Brain microvascular endothelial cell (primary cell): ENCODE data around the gene GSTA4.
"Not testable (repeated sequence)": the region's sequence is repeated elsewhere in the genome, so short reads cannot be mapped to it uniquely, and the experiment has no call there.

Experiments
- DNase-seq: peaks from one replicate; pipeline ENCODE4 v3.0.0-alpha.2; 2020
- H3K27ac ChIP-seq: fragments of 250-450 bp; sonication (Bioruptor Pico); 2 replicates; pipeline ENCODE4 v1.5.1; 2020; ENCODE audit warnings: mild to moderate bottlenecking, moderate library complexity
- H3K27me3 ChIP-seq: fragments of 250-450 bp; sonication (Bioruptor Pico); replicated peaks from 2 replicates; pipeline ENCODE4 v1.5.1; 2020; ENCODE audit warnings: mild to moderate bottlenecking
- H3K36me3 ChIP-seq: fragments of 250-450 bp; sonication (Bioruptor Pico); replicated peaks from 2 replicates; pipeline ENCODE4 v1.5.1; 2020; ENCODE audit warnings: mild to moderate bottlenecking
- H3K4me3 ChIP-seq: 2 replicates; pipeline ENCODE4 v1.5.1; 2011; ENCODE audit warnings: low read depth, mild to moderate bottlenecking, control low read depth, low read length, moderate library complexity
- in situ Hi-C: cut with HindIII; loops from 2 replicates; pipeline ENCODE4 v1.10.0; 2017; ENCODE audit warnings: low sequenced_read_pairs, low pct_ligation_motif_present
- TF ChIP-seq, protein P1 (sequence below): IDR thresholded peaks from 2 replicates; pipeline ENCODE4 v1.5.1; 2011; ENCODE audit warnings: low read depth, mild to moderate bottlenecking, moderate library complexity, low read length, control low read depth, inconsistent platforms; ENCODE audit errors: missing control alignments

The GSTA4 gene

DNA sequence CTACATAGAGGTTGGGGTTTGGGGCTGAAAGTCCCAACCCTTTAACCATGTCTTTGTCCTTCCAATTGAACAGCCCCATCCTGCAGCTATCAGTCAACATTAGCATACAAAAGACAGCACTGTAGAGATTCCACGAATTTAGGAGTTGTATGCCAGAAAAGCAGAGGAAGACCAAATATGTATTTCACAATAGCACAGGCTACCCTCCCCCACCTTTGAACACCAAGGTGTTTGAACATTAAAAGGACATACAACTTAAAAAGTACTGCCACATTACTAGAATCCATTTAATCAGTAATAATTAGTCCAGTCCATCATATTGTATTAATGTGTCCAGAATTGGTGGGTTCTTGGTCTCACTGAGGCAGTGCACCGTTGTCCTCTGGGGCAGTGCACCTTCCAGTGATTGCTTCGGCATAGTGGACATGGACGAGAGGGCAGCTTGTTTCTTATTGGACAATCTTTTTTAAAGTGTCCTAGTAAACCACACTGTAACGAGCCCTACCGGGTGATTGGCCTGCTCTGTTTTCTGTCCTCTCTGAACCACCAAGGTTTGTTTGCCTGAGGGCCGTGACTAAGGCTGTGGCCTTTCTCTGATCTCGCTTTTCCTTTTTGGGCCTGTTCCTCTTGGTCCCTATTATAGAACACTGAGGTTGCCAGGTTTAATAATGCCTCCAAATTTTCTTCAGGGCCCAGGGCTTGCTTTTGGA is 36.4 kb downstream of the GSTA4 start:
- Histone ChIP-seq H3K27ac (no peak overlapping the region), H3K36me3 (no peaks in the 10 kb centered on the region), H3K27me3 (no peaks in the 10 kb centered on the region), H3K4me3 (no peak overlapping the region)
- no peak for DNase-seq
- in situ Hi-C loops, result no loop called here
- TF ChIP-seq, protein P1, sequence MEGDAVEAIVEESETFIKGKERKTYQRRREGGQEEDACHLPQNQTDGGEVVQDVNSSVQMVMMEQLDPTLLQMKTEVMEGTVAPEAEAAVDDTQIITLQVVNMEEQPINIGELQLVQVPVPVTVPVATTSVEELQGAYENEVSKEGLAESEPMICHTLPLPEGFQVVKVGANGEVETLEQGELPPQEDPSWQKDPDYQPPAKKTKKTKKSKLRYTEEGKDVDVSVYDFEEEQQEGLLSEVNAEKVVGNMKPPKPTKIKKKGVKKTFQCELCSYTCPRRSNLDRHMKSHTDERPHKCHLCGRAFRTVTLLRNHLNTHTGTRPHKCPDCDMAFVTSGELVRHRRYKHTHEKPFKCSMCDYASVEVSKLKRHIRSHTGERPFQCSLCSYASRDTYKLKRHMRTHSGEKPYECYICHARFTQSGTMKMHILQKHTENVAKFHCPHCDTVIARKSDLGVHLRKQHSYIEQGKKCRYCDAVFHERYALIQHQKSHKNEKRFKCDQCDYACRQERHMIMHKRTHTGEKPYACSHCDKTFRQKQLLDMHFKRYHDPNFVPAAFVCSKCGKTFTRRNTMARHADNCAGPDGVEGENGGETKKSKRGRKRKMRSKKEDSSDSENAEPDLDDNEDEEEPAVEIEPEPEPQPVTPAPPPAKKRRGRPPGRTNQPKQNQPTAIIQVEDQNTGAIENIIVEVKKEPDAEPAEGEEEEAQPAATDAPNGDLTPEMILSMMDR, result no peak

DNA sequence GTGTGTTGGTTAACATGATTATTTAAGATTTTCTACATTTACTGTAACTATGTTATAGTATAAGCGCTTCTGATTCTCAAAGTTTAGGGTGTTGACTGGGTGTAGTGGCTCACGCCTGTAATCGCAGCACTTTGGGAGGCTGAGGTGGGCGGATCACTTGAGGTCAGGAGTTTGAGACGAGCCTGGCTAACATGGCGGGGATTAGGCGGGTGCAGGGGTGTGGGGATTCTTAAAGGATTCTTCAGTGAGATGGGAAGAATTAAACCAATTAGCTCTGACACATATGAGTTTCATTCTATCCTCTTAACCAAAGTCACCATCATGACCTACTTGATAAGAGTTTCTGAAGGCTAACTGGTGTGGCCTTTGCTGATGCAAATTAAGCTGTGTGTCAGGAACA is 39.2 kb downstream of the GSTA4 start:
- Histone ChIP-seq H3K27me3 (no peaks in the 10 kb centered on the region), H3K4me3 (no peak overlapping the region), H3K27ac (no peak overlapping the region), H3K36me3 (no peaks in the 10 kb centered on the region)
- TF ChIP-seq, protein P1, result no peak
- in situ Hi-C loops, result no loop called here
- no peak for DNase-seq

DNA sequence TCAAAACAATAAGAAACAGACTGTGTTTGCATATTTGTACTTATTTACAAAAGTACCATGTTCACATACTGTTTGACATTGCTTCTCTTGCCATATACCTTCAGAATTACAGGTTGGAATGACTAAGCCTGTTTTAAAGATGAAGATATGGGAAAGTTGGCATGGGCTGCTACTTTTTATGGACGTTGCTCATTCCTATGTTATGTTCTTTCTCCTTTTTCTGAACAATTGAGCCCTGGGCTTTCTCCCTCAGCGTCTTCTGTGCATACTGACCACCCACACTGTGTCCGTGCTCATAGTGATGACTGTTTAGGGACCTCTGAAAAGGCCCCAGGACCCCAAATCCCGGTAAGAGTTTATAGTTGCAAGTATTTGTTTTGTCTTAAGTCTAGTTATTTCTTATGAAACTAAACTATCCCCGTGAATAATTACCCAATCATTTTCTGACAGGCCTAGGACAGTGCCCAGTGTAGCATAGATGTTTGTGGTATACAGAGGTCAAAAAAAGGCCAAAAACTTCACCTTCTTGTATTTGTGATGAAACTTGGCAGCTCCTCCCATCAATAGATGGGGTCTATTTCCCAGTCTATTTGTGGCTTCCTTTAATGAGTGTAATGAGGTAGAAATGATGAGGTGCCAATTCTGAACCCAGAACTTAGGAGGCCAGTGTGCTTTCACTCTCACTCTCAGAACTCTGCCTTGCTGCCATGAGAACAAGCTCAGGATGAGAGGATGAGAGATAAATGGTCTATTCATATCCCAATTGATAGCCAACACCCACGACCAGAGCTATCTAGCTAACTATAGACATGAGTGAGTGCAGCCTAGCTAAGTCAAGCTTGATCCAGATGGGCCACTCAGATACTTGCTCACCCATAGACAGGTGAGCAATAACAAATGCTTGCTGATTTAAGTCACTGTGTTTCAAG is 40.9 kb downstream of the GSTA4 start:
- Histone ChIP-seq H3K27me3 (no peaks in the 10 kb centered on the region), H3K4me3 (no peak overlapping the region), H3K27ac (no peak overlapping the region), H3K36me3 (no peaks in the 10 kb centered on the region)
- no peak for DNase-seq
- TF ChIP-seq, protein P1, result no peak
- in situ Hi-C loops, result no loop called here

DNA sequence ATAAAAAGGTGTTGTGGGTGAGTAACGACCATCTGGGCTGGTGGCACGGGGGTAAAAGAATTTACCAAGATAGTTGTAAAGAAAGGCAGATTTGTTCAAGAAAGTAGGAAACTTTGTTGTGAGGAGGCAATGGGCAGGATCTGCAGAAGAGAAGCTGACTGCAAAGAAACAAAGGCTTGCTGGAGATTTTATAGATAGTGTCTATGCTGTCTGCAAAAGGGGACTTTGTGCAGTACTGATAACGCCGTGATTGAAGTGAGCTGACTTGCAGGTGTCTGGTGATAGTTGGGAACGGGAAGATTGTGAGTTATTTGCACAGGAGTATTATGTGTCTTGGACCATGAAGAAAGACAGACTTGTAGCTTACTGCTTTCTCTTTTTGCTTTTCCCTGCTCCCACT is 48.8 kb downstream of the GSTA4 start:
- H3K27me3 ChIP-seq, result peaks cover 7% of the 10 kb centered on the region
- no peak for DNase-seq
- no peaks in the 10 kb centered on the region for H3K36me3 ChIP-seq
- H3K27ac ChIP-seq, result no peak overlapping the region
- in situ Hi-C loops, result no loop called here
- TF ChIP-seq, protein P1, result no peak
- no peak overlapping the region for H3K4me3 ChIP-seq

DNA sequence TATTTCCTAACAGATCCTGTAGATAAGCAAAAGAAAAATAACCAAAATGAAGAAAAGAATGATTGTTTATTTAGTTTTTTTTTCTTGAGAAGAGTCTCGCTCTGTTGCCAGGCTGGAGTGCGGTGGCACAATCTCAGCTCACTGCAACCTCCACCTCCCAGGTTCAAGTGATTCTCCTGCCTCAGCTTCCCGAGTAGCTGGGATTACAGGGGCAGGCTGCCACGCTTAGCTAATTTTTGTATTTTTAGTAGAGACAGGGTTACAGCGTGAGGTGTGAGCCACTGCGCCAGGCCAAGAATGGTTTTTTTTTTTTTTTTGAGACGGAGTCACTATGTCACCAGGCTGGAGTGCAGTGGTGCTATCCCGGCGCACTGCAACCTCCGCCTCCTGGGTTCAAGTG is 52.3 kb downstream of the GSTA4 start:
- in situ Hi-C loops, H3K36me3 ChIP-seq, H3K27ac ChIP-seq, H3K4me3 ChIP-seq, DNase-seq, H3K27me3 ChIP-seq: not testable (repeated sequence)

DNA sequence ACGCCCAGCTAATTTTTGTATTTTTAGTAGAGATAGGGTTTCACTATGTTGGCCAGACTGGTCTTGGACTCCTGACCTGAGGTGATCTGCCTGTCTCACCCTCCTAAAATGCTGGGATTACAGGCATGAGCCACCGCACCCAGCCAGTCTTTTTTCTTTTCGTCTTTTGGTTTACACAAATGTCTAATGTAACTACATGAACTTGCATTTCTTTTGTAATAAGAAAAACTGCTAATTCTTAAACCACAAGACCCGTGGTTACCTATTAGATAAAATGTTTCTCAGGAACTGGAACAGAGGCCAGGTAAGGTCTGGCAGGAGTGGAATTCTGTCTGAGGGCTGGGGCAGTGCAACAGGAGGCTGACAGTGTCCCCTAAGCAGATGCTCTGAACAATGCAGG is 52.9 kb downstream of the GSTA4 start:
- peaks cover 7% of the 10 kb centered on the region for H3K27me3 ChIP-seq
- DNase-seq, result no peak
- H3K36me3 ChIP-seq, result no peaks in the 10 kb centered on the region
- no peak overlapping the region for H3K27ac ChIP-seq
- in situ Hi-C loops, result no loop called here
- H3K4me3 ChIP-seq, result no peak overlapping the region
- TF ChIP-seq, protein P1, result no peak
